HG02642 (cell line): ENCODE data around the gene IL1A.
"Not testable (repeated sequence)": the region's sequence is repeated elsewhere in the genome, so short reads cannot be mapped to it uniquely, and the experiment has no call there.

ENCODE experiments used
- ATAC-seq: cut with Tn5 transposase; IDR thresholded peaks from one replicate; pipeline ENCODE4 v1.9.1; 2021; ENCODE audit warnings: mild to moderate bottlenecking; ENCODE audit not compliant: unreplicated experiment, poor library complexity

Gene IL1A

GRCh38 chr2:112784199-112785189 lies at the start of gene IL1A:
IL1A (minus strand) TSS chr2:112784493; CDS start chr2:112783770, 723 bp downstream.
- no peak for ATAC-seq

GRCh38 chr2:112833976-112834375 lies 49.7 kb upstream of the IL1A start:
- no peak for ATAC-seq

- ATAC-seq: not testable (repeated sequence)
Observed at GRCh38 chr2:112833639-112833931, 49.3 kb upstream of the IL1A start.

GRCh38 chr2:112832841-112833638 lies 48.7 kb upstream of the IL1A start:
- ATAC-seq: no peak

GRCh38 chr2:112831946-112832840 lies 47.9 kb upstream of the IL1A start:
- ATAC-seq: no peak

- ATAC-seq: no peak
Observed at GRCh38 chr2:112831513-112831845, 47.2 kb upstream of the IL1A start.

- no peak for ATAC-seq
Observed at GRCh38 chr2:112830682-112831512, 46.6 kb upstream of the IL1A start.

- no peak for ATAC-seq
Observed at GRCh38 chr2:112829961-112830681, 45.8 kb upstream of the IL1A start.

GRCh38 chr2:112829101-112829960 lies 45.0 kb upstream of the IL1A start:
- no peak for ATAC-seq

- no peak for ATAC-seq
Observed at GRCh38 chr2:112828251-112828691, 44.0 kb upstream of the IL1A start.

GRCh38 chr2:112827604-112828185 lies 43.4 kb upstream of the IL1A start:
- ATAC-seq: no peak

GRCh38 chr2:112827009-112827408 lies 42.7 kb upstream of the IL1A start:
- ATAC-seq: no peak

- ATAC-seq: no peak
Observed at GRCh38 chr2:112825706-112826105, 41.4 kb upstream of the IL1A start.

GRCh38 chr2:112824694-112825085 lies 40.4 kb upstream of the IL1A start:
- ATAC-seq: no peak

GRCh38 chr2:112821682-112822081 lies 37.4 kb upstream of the IL1A start:
- no peak for ATAC-seq

GRCh38 chr2:112821142-112821541 lies 36.8 kb upstream of the IL1A start:
- peak; percentile 67 for ATAC-seq

GRCh38 chr2:112820343-112820742 lies 36.0 kb upstream of the IL1A start:
- no peak for ATAC-seq

- no peak for ATAC-seq
Observed at GRCh38 chr2:112819081-112819480, 34.8 kb upstream of the IL1A start.
